WI38 (cell line): Measurements from ENCODE around the gene DDX10.

Experiments
- H3K4me3 ChIP-seq: 2 replicates; pipeline ENCODE4 v1.5.1; 2011; ENCODE audit warnings: low read depth, mild to moderate bottlenecking, control low read depth, low read length
- TF ChIP-seq, protein P1 (sequence below): IDR thresholded peaks from 2 replicates; pipeline ENCODE4 v1.5.1; 2012; ENCODE audit warnings: low read depth, mild to moderate bottlenecking, control low read depth, low read length

The DDX10 gene

DNA sequence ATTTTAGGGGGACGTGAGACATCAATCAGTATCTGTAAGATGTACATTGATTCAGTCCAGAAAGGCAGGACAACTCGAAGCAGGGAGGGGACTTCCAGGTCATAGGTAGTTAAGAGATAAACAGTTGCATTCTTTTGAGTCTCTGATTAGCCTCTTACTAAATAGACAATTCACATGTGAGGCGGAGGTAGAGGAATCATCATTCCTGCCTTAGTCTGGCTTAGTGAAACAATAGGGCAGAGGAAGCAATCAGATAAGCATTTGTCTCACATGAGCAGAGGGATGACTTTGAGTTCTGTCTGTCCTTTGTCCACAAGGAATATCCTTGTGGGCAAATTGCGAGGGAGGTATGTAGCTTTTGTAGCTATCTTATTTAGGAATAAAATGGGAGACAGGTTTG, 248.3 kb downstream of the DDX10 start:
- no peak overlapping the region for H3K4me3 ChIP-seq
- TF ChIP-seq, protein P1, sequence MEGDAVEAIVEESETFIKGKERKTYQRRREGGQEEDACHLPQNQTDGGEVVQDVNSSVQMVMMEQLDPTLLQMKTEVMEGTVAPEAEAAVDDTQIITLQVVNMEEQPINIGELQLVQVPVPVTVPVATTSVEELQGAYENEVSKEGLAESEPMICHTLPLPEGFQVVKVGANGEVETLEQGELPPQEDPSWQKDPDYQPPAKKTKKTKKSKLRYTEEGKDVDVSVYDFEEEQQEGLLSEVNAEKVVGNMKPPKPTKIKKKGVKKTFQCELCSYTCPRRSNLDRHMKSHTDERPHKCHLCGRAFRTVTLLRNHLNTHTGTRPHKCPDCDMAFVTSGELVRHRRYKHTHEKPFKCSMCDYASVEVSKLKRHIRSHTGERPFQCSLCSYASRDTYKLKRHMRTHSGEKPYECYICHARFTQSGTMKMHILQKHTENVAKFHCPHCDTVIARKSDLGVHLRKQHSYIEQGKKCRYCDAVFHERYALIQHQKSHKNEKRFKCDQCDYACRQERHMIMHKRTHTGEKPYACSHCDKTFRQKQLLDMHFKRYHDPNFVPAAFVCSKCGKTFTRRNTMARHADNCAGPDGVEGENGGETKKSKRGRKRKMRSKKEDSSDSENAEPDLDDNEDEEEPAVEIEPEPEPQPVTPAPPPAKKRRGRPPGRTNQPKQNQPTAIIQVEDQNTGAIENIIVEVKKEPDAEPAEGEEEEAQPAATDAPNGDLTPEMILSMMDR = no peak

DNA sequence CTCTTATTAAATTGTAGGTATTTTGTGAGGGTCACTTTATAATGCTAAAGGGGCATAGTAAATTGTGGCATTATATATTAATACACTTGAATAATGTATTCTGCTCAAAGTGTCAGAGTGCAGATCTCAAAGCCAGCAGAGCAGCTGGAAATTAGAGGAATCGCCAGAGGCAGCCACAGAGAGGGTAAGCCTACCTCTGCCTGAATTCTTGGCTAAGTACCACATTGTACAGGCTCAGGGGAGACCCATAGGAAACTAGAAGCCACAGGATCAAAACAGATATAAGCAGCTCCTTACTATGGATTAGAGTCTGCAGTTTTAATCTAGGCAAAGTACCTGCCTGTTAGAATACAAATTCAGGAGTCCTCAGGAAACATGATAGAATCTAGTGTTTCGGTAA, 249.3 kb downstream of the DDX10 start:
- TF ChIP-seq, protein P1 = no peak
- H3K4me3 ChIP-seq = no peak overlapping the region

DNA sequence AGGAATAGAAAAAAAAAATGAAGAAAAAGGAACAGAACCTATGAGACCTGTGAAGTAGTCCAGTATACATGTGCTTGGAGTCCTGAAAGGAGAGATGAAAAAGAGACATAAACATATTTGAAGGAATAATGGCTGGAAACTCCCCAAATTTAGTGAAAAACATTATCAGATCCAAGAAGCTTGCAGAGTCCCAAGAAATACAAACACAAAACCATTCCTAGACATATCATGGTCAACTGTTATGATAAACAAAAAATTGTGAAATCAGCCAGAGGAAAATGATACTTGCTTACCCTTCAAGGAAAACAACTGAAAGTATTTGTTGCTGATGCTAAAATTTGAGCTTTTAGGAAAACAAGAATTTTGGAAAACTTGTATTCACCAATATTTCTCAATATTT, 250.1 kb downstream of the DDX10 start:
- no peak overlapping the region for H3K4me3 ChIP-seq
- TF ChIP-seq, protein P1 = no peak

DNA sequence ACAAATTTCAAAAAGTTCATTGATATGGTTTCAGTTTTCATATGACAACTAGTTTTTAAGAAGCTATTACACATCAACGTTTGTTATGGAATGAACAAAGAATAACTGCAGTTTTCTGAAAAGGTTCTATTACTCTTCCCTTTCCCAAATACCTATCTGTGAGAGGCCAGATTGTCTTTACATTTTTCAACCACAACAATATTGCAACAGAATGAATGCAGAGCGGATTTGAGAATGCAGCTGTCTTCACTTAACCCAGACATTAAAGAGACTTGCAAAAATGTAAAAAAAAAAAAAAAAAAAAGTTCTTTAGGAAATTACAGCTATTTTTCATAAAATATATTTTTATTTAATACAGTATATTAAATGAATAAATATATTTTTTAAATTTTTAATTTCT, 250.8 kb downstream of the DDX10 start:
- H3K4me3 ChIP-seq = no peak overlapping the region
- TF ChIP-seq, protein P1 = no peak

DNA sequence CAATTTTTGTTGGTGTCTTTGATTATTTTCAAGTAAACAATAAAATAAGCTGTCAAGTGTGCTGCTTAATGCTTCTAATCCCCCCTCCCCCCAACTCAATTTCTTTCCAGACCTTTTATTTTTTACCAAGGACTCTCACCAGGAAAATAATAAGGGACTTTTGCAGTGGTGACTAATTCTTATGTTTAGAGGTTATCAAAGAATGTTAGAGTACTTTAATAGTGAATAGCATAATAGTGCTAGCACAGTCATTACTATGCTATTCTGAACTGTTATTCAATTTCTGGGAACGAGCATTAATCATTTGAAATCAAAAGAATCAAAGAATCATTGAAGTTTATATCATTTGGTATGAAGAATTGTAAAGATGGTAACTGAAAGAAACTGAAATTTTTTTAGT, 251.4 kb downstream of the DDX10 start:
- no peak overlapping the region for H3K4me3 ChIP-seq
- TF ChIP-seq, protein P1 = no peak

DNA sequence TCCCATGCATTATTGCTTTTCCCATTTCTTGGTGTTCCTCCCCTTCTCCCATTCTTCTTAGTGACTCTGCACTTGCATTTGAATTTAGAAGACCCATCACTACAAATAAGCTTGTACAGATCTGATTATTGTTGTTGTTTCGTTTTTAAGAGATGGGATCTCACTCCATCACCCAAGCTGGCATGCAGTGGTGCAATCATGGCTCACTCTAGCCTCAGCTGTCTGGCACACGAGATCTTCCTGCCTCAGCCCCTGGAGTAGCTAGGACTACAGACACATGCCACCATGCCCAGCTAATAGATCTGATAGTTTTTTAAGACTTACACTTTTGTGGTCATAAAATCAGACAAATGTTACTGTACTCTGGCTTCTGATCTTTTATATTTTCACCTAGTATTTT, 252.1 kb downstream of the DDX10 start:
- TF ChIP-seq, protein P1 = no peak
- no peak overlapping the region for H3K4me3 ChIP-seq

DNA sequence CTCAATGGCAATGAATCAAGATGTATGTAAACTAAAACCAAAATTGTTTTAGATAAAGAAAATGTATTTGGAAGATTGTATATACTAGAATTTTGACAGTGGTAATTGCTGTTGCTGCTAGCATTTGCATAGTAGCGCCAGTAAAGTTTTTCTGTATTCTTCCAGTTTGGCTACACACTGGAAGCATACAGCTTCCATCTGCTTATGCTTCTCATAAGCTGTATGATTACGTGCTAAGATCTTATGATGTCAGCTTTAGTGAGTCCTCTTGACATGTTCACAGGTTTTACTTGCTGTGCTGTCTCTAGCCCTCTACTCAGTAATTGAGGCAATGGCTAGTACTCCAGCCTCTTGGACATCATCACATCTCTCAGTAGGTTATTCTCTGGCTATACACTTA, 256.3 kb downstream of the DDX10 start:
- TF ChIP-seq, protein P1 = no peak
- H3K4me3 ChIP-seq = no peak overlapping the region
